Hepatocyte (in vitro differentiated cells): ENCODE results near the gene MORN5. TPM values are rescaled to one million over a fixed set of nuclear protein-coding genes. Genes with fewer than 3 reads are reported as not detected.

Source experiments
- DNase-seq: peaks from one replicate; pipeline ENCODE4 v3.0.0-alpha.2; 2016; ENCODE audit warnings: low spot score
- H2AFZ ChIP-seq: fragments of 200-600 bp; sonication (generic); 2 replicates; pipeline ENCODE4 v1.6.0; 2016; ENCODE audit warnings: antibody characterized with exemption, mild to moderate bottlenecking
- H3K27ac ChIP-seq: fragments of 200-600 bp; sonication (generic); 2 replicates; pipeline ENCODE4 v1.5.1; 2016; ENCODE audit warnings: mild to moderate bottlenecking
- H3K27me3 ChIP-seq: fragments of 200-600 bp; sonication (generic); 2 replicates; pipeline ENCODE4 v1.6.1; 2016
- H3K36me3 ChIP-seq: fragments of 200-600 bp; sonication (generic); replicated peaks from 2 replicates; pipeline ENCODE4 v1.5.1; 2016; ENCODE audit warnings: low read depth; ENCODE audit not compliant: insufficient read depth
- H3K4me1 ChIP-seq: fragments of 200-600 bp; sonication (generic); 2 replicates; pipeline ENCODE4 v1.5.1; 2016; ENCODE audit warnings: mild to moderate bottlenecking, moderate library complexity; ENCODE audit not compliant: insufficient read depth
- H3K4me2 ChIP-seq: fragments of 200-600 bp; sonication (generic); 2 replicates; pipeline ENCODE4 v1.6.0; 2016
- H3K4me3 ChIP-seq: fragments of 200-600 bp; sonication (generic); 2 replicates; pipeline ENCODE4 v1.5.1; 2016; ENCODE audit warnings: mild to moderate bottlenecking
- H3K79me2 ChIP-seq: fragments of 200-600 bp; sonication (generic); 2 replicates; pipeline ENCODE4 v1.6.0; 2017; ENCODE audit warnings: mild to moderate bottlenecking
- H3K9me2 ChIP-seq: fragments of 200-600 bp; sonication (generic); replicated peaks from 2 replicates; pipeline ENCODE4 v1.6.0; 2017; ENCODE audit warnings: mild to moderate bottlenecking; ENCODE audit not compliant: insufficient read depth
- H3K9me3 ChIP-seq: fragments of 200-600 bp; sonication (generic); 2 replicates; pipeline ENCODE4 v1.5.1; 2016; ENCODE audit warnings: low read depth, mild to moderate bottlenecking
- H4K20me1 ChIP-seq: fragments of 200-600 bp; sonication (generic); 2 replicates; pipeline ENCODE4 v1.6.0; 2016; ENCODE audit warnings: mild to moderate bottlenecking; ENCODE audit not compliant: insufficient read depth, poor library complexity, severe bottlenecking
- CTCF ChIP-seq: fragments of 200-600 bp; sonication (generic); IDR thresholded peaks from 2 replicates; pipeline ENCODE4 v1.5.1; 2016; ENCODE audit warnings: antibody characterized with exemption, mild to moderate bottlenecking; ENCODE audit not compliant: poor library complexity
- EZH2 ChIP-seq: fragments of 200-600 bp; sonication (generic); IDR thresholded peaks from 2 replicates; pipeline ENCODE4 v1.6.1; 2016; ENCODE audit warnings: antibody characterized with exemption, mild to moderate bottlenecking, borderline replicate concordance
- EZH2phosphoT487 ChIP-seq: fragments of 200-600 bp; sonication (generic); IDR thresholded peaks from one replicate; pipeline ENCODE4 v1.6.1; 2018; ENCODE audit warnings: antibody characterized with exemption, mild to moderate bottlenecking, low read depth, moderate library complexity; ENCODE audit not compliant: unreplicated experiment, severe bottlenecking
- WGBS: methylation state at CpG from one replicate; pipeline ENCODE4 v1.1.6; 2016; ENCODE audit warnings: low lambda C conversion rate; ENCODE audit errors: missing lambda C conversion rate; 5-methylcytosine and 5-hydroxymethylcytosine counted together
- polyA plus RNA-seq: library from polyadenylated mRNA; unstranded; fragments of >200 nt; fragmentation: Nextera tagmentation; extraction: Ambion mirVana; gene quantifications from 2 replicates; pipeline ENCODE4 v1.2.1, GENCODE V29; 2016
- total RNA-seq: library from RNA; depleted of rRNA; stranded (reverse); fragments of >200 nt; gene quantifications from 2 replicates; pipeline ENCODE4 v1.2.3, GENCODE V29; 2014

The MORN5 gene
- total and polyA plus RNA-seq, 2 experiments from 2014 or later = 0.95 TPM; not detected in 1

GRCh38 chr9:122122903-122123632 is 36.6 kb upstream of the MORN5 start:
- DNase-seq = peak; percentile 79
- no peak for TF ChIP-seq EZH2phosphoT487
- TF ChIP-seq EZH2 = no peak
- TF ChIP-seq CTCF = peak; percentile 93
- Histone ChIP-seq H3K27me3 (peaks cover 30% of the 10 kb centered on the region), H3K36me3 (no peaks in the 10 kb centered on the region), H3K9me3 (no peaks in the 10 kb centered on the region), H2AFZ (no peak overlapping the region), H3K9me2 (no peaks in the 10 kb centered on the region), H3K79me2 (no peaks in the 10 kb centered on the region), H3K4me2 (no peak overlapping the region), H3K4me3 (no peak overlapping the region), H3K4me1 (peaks cover 12% of the 10 kb centered on the region), H4K20me1 (no peaks in the 10 kb centered on the region), H3K27ac (no peak overlapping the region)
- WGBS = 41% methylated on average over 13 of the region's 13 CpGs

GRCh38 chr9:122124048-122124447 is 35.7 kb upstream of the MORN5 start:
- H3K4me2 ChIP-seq = no peak overlapping the region
- H3K9me3 ChIP-seq = no peaks in the 10 kb centered on the region
- 86% methylated on average over 1 of the region's 1 CpG for WGBS
- DNase-seq = no peak
- H3K79me2 ChIP-seq = no peaks in the 10 kb centered on the region
- no peak overlapping the region for H3K27ac ChIP-seq
- H2AFZ ChIP-seq = no peak overlapping the region
- TF ChIP-seq EZH2 (no peak), CTCF (no peak), EZH2phosphoT487 (no peak)
- no peaks in the 10 kb centered on the region for H3K9me2 ChIP-seq
- H3K4me3 ChIP-seq = no peak overlapping the region
- H3K27me3 ChIP-seq = peaks cover 30% of the 10 kb centered on the region
- peaks cover 12% of the 10 kb centered on the region for H3K4me1 ChIP-seq
- H3K36me3 ChIP-seq = no peaks in the 10 kb centered on the region
- H4K20me1 ChIP-seq = no peaks in the 10 kb centered on the region

GRCh38 chr9:122124528-122124927 is 35.2 kb upstream of the MORN5 start:
- H3K9me3 ChIP-seq = no peaks in the 10 kb centered on the region
- H2AFZ ChIP-seq = no peak overlapping the region
- peaks cover 30% of the 10 kb centered on the region for H3K27me3 ChIP-seq
- TF ChIP-seq EZH2 (no peak), EZH2phosphoT487 (no peak), CTCF (no peak)
- no peak overlapping the region for H3K4me2 ChIP-seq
- WGBS = 68% methylated on average over 7 of the region's 7 CpGs
- no peak overlapping the region for H3K4me3 ChIP-seq
- no peaks in the 10 kb centered on the region for H4K20me1 ChIP-seq
- peaks cover 12% of the 10 kb centered on the region for H3K4me1 ChIP-seq
- H3K36me3 ChIP-seq = no peaks in the 10 kb centered on the region
- DNase-seq = no peak
- H3K79me2 ChIP-seq = no peaks in the 10 kb centered on the region
- no peaks in the 10 kb centered on the region for H3K9me2 ChIP-seq
- no peak overlapping the region for H3K27ac ChIP-seq
